T-helper 22 cell (primary cell): ENCODE results near the gene LMO2.

Experiments used
- DNase-seq: peaks from one replicate; pipeline ENCODE4 v3.0.0-alpha.2; 2020; ENCODE audit warnings: low read depth

Gene LMO2

DNA sequence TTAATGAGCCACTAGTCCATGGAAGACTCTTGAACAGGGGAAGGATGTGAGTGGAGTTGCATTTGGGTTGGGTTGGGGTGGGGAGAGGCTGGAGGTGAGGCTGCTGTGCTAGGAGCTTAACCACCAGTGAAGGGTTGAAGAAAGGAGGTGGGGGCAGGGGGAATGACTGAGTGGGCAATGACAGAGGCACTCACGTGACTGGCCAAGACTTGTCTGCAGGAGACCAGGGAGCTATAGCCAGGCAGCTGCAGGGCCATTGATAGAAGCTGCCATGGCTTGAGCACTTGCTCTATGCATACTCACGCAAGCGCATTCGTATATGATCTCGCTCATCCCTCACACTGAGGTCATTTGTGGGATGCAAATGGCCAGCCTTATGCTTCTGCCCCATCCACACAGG, 4.0 kb downstream of the LMO2 start:
- no peak for DNase-seq

DNA sequence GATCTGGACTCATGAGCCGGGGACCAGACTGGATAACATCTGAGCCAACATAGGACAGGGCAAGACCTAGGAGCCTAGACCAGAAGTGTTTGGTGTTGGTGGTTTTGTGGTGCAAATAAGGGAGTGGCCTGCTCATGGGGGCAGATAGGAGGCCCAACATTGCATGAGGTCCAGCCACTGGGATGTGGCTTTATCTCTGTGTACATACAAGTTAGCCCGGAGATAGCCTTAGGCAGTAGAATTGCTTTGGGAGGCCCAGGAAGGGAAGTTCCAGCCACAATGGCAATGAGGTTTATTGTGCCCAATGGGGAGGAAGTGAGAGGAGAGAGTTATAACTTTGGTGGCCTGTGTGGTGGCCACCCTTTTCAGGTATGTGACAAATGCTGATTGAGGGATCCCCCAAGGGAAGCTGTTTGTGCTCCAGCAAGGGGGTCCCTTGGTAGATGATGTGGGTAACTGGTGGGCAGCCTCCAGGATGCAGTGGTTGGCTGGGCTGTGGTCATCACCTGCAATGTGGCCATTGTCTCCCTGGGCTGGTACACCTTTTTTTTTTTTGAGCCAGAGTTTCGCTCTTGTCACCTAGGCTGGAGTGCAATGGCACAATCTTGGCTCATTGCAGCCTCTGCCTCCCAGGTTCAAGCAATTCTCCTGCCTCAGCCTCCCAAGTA, 6.4 kb downstream of the LMO2 start:
- DNase-seq = no peak

DNA sequence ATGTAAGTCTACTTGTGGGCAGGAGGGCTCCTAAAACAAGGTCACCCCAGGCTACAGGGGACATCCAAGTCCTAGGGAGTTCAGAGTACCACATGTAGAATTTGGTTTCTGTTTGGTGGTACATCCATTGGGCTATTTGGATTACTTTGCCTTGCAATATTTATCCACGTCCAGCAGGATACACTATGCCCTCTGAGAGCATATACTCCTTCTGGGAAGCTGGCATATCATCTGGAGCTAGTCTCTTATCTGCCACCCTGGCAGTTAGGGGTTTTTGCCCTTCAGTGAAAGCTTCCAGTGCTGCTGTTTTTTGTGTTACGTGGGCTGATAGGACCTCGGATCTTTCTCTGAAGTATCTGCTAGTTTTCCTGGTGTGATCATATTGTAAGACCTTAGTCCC, 7.3 kb downstream of the LMO2 start:
- DNase-seq = no peak

DNA sequence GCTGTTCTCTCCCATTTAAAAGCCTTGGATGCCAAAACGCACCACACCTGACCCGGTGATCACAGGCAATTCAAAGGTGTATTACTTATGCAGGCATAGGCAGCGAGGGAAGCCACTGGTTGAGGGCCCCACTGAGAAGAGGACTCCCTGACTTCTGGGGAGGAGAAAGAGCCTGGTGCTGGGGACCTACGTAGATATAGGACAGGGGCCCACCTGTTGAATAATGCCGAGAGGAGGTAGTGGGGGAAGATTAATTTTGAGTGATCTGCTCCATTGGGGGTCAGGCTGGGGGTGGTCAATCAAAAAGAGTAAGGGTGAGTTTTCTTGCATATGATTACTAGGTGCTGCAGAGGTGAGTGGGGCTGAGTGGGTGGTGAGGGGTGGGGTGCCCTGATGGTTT, 7.8 kb downstream of the LMO2 start:
- no peak for DNase-seq

DNA sequence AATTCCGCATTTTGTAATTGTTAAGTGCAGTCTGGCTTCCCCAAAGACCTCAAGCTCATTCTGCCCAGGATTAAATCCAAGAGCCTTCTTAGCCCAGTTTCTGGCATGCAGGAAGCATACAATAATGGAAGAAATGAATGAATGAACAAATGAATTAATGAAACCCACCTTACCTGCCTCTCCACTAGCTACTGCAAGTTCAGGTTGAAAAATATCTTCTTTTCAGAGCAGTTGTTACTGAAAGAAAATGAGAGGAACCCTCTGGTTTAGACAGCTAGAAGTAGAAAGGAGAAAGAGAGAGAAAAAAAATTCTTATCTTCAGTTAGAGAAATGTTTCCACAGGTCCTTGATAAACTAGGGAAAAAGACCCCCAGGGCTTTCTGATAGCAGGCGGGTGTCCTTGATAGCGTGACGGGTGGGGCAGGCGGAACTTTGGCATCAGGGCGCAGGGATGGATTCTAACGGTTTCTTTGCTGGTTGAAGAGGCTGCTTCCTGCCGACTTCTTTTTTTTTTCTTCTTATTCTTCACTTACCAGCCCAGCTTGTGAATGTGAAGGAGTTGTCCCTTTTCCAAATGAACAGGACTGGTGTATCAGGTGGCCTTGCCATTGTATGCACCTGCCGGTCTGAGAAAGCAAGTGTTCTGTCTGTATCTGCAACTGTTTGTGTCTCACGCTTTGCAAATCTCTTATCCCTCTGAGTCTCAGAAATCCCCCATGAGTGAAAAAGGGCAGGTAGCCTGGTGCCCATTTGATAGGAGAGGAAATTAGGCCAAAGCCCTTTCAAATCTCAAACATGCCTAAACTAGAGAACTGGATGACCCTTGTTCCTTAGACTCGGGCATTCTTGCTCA, 10.0 kb downstream of the LMO2 start:
- no peak for DNase-seq

DNA sequence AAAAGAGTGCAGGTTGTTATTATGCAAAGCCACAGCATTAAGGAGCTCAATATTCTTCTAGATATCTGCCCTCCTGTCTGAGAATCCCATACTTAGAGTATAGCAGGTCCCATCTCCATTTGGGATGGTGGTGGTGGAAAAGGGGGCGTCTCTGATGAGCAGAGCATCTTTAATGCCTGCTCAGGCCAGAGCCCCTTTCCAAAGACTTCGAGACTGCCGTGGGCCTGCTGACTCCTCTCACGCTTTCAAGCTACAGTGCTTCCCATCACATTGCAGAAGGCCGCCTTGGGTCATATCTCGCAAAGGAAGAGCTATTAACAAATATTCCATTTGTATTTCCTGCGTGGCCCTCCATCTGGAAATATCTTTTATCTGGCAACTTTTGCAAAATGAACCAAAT, 10.9 kb downstream of the LMO2 start:
- DNase-seq = no peak

DNA sequence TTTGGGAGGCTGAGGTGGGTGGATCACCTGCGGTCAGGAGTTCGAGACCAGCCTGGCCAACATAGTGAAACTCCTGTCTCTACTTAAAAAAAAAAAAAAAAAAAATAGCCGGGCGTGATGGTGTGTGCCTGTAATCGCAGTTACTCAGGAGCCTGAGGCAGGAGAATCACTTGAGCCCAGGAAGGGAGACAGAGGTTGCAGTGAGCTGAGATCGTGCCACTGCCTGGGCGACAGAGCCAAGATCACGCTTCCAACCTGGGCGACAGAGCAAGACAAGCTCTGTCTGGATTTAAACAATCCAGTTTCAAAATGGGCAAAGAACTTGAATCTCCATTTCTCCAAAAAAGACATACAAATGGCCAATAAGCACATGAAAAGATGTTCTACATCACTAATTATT, 12.5 kb downstream of the LMO2 start:
- DNase-seq = no peak

DNA sequence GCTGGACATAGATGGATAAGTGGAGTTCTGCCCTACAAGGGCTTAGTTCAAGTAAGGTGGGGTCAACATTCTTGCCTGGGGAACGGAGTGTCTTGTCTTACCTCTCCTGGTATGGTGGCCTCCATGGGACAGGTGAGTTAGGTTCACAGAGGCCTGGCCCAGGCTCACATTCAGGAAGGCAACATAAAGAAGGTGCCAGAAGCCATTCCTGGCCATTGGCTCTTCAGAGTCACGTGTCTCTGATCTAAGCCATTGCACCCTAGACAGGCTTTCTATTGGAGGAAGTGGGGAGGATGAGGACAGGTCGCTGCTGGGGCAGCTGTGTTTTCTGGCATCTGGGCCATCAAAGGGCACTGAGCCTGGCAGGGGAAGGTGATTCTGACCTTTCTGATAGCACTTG, 14.8 kb downstream of the LMO2 start:
- no peak for DNase-seq

DNA sequence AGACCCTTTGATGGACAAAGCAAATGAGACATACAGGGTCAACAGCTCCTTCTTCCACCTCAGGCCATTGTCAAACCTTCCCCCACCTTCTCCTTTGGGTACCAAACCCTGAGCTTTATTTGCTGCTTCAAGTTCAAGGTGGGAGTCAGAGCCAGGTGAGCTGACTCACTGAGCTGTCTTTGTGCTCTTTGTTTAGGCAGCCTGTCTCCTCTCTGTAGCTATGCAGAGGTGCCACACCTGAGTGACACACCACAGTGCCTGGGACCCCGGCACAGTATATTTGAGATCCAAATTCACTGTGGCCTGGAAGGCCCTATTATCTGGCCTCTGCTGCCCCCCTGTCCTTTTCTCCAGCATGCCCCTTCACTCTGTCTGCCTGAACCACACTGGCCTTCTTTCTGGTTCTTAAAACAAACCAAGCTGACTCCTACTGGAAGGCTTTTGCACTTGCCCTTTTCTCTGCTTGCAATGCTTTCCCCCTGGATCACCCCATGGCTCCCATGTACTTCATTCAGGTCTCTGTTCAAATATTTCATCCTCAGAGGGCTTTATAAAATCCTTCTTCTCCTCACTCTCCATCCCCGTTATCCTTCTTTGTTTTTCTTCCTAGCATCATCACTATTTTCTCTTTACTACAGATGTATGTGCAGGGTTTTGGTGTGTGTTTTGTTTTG, 16.1 kb downstream of the LMO2 start:
- DNase-seq = no peak

DNA sequence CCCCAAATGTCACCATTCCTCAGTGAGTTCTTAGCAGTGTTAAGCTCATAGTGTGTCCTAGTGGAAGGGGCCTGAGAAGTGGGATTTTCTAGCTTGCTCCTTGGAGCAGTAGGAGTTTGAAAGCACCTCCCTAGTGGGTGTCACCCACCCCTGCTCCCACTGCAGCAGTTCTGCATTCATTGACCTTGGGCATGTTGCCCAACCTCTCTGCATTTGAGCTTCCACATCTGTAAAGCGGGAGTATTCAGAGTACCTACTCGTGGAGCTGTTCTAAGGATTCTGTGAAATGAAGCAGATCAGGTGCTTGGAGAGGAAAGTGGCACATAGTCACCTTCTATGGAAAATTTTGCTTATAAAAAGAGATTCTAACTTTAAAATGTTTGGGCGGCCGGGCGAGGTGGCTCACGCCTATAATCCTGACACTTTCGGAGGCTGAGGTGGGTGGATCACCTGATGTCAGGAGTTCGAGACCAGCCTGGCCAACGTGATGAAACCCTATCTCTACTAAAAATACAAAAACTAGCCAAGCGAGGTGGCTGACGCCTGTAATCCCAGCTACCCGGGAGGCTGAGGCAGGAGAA, 16.9 kb downstream of the LMO2 start:
- no peak for DNase-seq

DNA sequence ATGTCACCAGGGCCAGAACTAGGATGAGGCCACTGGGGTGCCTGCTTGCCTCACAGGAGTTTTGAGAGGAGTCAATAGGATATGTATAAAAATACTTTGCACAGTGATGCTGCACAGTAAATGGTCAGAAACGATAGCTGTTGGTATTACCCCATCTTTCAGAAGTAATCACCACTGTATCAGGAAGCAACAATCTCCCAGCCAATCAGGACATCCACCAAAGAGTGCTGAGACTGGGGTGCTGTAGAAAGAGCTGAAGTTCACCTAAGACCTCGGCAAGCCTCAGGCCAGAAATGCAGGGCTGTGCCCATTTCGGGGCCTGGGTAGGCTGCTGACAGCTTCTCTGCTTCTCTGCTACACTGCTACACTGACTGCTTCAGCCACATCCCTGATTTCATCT, 17.4 kb downstream of the LMO2 start:
- no peak for DNase-seq

DNA sequence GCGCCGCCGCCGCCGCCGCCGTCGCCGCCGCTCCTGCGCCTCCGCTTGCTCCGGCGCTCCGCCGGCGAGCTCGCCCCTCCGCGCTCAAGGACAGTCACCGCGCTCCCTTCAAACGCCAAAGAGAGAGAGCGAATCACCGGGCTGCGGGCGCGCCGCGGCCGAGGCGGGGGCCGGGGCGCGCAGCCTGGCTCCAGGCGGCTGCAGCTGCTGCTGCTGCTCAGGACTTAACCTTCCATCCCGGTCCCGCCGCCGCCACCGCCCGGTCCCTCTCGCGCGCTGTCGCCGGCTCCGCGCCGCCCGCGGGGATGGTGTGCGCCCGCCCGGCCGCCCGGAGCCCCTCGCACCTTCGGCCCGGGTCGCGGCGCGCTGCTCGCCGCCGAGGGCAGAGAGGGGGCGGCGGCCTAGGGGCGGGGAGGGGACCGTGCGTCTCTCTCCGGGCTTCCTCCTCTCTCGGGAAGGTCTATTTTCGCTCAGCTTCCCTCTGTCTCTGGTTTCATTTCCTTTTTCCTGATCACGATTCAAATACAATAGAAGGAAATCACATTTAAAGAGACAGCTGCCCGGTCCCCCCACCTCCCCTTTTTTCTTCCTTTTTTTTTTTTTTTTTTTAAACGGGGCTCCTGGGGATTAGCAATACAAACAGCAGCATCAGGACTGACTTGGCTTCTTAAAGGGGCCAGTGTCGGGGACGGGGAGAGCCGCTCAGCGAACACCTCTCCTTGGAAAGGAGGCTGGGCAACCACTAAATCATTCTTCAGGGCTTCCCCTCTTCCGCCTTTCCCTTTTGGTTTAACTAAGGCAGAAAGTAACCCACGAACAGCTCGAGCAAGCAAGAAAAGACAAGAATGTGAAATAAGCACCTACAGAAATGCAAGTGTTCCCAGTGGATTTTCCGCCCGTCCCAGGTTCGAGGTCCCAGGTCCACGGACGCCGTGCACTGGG, 22.1 kb downstream of the LMO2 start:
- no peak for DNase-seq

DNA sequence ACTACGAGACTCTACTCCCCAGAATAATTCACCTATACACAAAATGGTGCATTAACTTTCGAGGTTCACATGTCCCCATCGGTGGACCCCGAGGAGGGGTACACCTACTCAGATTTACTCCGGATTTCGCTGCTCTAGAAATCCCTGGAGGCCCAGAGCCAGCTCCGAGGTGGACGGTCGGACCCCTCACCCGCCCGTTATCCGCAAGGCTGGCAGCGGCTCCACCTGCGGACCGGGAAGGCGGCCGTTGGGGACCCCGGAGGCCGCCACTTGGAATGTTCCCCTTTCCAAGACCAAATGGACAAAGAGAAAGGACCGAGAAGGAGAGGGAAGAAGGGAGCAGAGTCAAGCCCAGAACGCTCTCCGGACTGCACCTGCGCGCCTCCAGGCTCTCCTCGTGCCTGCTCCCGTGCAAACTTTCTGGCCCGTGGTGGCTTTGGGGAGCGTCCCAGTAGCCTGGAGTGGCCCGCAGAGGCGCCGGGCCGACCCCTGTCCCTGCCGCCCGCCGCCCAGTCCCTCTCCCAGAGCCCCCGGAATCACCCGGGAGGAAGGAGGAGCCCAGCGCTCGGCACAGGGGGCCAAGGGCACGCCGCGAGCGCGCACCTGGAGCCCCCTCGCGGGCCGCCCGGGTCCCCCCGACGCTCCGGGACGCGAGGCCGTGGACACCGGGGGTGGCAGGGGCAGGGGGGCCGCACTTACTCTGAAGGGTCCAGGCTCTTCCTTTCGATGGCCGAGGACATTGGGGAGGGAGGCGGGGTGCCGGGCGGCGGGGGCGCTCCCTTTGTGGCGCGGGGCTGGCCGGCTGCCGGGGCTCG, 23.0 kb downstream of the LMO2 start:
- DNase-seq = no peak

DNA sequence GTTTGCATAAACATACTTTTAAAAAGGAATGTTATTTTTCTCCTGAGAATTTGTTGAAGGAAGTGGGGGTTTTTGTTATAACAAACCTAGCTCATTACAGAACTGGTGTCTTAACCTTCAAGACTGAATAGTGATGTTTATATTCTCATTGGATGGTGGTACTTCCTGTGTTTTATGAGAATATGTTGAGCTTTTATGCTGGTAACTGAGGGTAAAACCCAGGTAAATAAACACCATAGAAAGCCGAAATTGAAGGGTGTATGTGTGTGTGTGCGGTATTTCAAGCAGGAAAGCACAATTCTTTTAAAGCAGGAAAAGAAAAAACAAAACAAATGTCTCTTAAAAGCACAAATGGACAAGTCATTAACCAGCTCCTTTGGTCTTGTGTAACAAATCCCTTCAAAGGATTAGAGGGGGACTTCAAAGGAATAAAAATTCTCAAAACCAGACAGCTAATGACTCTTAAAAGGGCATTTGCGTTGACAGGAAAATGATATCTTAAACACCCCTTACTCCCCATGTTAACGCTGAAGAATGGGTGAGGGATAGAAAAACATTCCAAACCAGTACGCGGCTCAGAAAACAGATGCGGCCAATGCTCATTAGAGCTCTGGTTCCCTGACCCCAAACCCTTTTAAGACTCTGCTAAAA, 23.8 kb downstream of the LMO2 start:
- DNase-seq = no peak

DNA sequence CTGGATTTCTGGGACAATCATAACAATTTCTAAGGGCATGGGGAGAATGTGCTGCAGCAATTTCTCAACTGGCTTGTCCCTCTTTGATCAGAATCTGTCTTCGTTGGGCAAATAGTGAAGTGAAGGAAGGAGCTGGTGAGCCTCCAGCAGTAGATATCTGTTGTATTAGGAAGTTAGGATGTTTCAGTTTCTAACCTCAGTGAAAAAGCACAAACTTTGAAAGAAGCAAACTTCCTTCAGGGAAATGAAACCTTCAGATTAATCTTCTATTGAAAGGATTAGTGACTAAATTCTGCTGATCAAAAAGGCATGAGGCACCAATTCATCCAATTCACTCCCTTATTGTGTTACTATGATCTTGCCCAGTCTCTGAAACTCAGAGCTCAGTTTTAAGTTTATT, 24.3 kb downstream of the LMO2 start:
- no peak for DNase-seq

DNA sequence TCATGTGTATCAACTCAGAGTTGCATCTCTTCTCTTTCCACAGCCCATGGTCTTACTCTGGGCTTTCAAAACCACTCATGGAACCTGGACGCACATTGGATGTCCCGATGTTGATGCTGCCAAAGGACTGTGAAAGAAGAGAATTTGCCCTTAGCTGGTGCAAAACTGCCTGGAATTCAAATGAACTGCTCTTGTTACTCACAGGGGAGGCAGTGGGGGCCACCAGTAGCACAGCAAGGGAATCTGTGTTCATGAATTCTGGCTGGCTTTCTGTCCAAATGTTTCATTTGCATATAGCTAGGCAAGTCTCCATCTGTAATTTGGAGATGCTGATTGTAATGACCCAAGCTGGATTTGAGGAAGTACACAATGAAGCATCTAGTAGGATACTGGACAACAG, 24.9 kb downstream of the LMO2 start:
- no peak for DNase-seq

DNA sequence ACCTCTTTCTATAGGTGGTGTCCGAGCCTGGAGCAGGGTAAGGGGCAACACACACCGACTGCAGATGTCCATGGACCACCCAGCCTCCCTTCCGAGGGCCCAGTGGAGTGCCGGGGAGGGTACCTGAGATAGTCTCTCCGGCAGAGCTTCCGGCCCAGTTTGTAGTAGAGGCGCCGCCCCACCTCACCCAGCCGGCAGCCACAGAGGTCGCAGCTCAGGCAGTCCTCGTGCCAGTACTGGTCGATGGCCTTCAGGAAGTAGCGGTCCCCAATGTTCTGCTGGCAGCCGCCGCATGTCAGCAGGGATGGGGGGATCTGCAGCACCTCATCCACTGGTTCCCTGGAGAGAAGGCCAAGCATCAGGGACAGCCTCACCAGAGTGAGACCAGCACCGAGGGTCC, 27.4 kb downstream of the LMO2 start:
- no peak for DNase-seq

DNA sequence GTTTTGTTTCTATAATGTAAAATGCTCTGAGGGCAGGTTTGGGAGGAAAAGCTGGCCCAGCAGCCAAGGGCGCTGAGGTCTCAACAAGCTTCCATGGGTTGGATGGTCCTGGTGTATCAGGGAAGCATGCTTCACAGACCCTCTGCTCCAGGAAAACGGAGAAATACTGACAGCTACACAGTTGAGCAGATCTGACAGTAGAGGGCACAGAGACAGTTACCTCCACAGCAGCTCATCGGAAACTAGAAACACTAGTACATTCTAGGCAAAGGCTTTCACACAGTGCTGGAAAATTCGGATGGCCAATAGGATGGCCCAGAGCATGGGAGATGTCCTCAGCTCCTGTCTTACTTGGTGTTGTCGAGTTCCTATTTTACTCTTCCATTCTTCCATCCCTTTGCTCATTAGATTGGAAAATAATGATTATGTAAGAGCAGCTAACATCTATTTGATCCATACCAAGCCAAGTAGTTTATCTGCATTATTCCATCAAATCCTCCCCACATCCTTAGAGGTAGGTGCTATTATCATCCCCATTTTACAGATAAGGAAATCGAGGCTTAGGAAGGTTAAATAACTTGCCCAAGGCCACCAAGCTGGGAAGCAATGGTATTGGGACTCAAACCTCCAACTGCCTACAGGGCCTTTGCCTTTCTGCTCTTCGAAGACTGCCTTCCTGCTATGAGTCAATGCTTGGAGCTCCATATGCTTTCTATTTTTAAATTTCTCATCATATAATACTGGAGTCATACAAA, 28.3 kb downstream of the LMO2 start:
- DNase-seq = no peak

DNA sequence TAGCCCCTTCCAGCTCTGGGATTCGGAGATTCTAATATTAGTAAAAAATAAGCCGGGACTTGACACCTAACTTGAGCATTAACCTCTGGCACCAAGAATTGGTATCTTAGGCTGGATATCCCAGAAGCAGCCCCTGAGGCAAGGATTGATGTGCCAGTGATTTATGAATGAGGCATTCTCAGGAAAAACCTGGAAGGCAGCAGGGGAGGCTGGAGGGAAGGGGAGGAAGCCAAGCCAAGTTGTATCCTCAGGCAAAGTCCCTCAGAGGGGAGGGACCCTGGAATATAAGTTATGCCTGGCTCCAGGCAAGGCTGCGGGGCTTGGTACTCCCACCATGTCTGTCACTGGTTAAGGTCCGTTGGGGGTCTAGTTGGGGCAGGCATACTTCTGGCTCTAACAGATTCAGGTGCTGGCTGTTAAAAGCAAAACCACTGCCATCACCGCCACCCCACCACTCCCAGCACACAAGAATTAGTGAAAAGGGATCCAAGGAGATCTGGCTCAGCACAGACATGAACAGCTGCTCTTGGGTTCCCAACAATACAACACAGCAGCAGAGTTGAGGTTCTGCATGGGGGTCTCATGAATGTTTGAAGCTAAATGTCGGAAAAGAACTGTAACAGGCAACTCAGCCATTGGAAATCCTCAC, 29.8 kb downstream of the LMO2 start:
- DNase-seq = no peak
